ENCODE measurements around the gene MRPL14.

Gene MRPL14

GRCh38 chr6:44077214-44077946, 49.9 kb downstream of the MRPL14 start:
- no peak overlapping the region for H3K4me3 ChIP-seq (ENCODE audit: control insufficient read depth, low read depth, low read length)
- TF ChIP-seq CTCF (conservative IDR thresholded peaks at IDR 0.05; ENCODE audit: control insufficient read depth, insufficient read depth, low read depth, low read length) = no peak
- no peak for DNase-seq (ENCODE audit: low read depth)

DNA sequence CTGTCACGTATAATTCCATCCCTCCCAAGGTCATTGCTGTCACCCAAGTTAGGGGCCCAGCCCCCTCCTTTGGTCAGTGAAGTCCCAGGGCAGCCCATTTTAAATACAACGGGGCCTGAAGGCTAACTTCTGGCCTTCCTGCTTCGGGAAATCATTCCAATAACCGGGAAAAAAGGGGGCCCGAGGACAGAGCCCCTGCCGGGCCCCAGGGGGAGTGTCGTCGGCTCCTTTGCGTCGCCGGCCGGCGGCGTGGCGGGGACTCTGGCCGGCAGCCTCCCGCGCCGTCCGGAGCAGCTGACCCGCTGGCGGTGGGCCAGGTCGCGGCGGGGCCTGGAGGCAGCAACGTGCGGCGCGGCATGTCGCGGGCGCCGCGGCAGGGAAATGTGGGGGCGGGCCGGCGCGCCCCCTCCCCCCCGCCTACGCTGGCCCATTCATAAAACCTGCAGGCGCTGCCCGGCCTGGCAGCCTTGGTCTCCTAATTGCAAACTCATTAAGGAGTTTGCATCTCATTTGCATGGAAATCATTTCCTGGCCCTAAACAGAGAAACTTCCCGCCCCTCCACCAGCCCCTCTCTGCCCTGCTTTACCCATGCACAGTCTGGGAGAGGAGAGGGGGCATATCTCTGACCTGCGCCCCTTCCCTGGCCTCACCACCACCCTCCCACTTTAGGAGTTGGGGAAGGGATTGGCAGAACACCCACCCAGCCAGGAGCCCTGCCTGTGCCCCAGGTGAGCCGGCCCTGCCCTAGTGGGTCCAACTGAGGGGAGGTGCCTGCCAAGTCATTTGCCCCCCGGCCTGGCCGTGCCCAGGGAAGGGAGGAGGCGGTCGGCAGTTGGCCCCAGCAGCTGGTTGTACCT, 50.7 kb downstream of the MRPL14 start:
- DNase-seq (ENCODE audit: low read depth) = no peak
- H3K4me3 ChIP-seq (ENCODE audit: control insufficient read depth, low read depth, low read length) = no peak overlapping the region

GRCh38 chr6:44075647-44076355, 51.5 kb downstream of the MRPL14 start:
- DNase-seq (ENCODE audit: low read depth) = no peak
- TF ChIP-seq CTCF (conservative IDR thresholded peaks at IDR 0.05; ENCODE audit: control insufficient read depth, insufficient read depth, low read depth, low read length) = no peak

More for the DNA sequence above, 50.7 kb downstream of the MRPL14 start:
- TF ChIP-seq CTCF (conservative IDR thresholded peaks at IDR 0.05; ENCODE audit: control insufficient read depth, insufficient read depth, low read depth, low read length) = no peak

DNA sequence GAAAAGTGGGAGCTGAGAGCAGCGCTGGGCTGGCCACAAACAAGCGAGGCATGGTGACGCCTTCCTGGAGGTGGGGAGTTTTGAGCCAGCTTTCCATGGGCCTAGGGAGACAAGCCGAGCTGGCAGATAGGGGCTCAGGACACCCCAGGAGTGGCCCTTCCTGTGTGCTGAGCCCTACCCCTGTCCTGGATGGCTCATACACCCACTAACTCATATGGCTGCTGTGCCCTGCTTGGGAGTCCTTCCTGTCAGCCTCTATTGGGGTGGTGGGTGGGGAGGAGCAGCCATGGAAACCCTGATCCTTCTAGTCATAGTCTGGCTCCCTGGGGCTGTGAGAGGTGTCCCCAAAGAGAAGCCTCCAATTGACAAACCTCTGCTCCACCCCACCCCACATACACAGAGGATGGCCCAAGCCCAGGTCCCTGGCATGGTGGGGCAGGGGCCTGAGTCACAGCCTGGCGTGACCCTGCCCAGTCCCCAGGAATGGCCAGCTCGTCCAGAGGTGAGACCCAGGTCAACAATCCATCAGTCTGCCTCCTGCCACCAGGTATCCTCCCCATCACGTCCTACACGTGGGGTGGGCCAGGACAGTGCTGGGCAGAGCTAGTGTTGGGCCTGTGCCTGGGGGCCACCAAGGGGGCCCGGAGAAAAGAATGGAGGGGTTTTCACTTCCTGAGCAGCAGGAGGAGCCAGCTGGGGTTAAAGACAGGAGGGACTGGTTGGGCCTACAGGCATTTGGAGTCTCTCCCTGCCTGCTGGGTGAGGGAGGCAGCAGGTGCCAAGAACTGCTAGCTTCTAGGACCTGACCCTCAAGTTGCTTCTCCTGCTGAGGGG, 52.2 kb downstream of the MRPL14 start:
- no peak for TF ChIP-seq CTCF (conservative IDR thresholded peaks at IDR 0.05; ENCODE audit: control insufficient read depth, insufficient read depth, low read depth, low read length)
- H3K4me3 ChIP-seq (ENCODE audit: control insufficient read depth, low read depth, low read length) = no peak overlapping the region
- DNase-seq (ENCODE audit: low read depth) = no peak

More at GRCh38 chr6:44075647-44076355, 51.5 kb downstream of the MRPL14 start:
- no peak overlapping the region for H3K4me3 ChIP-seq (ENCODE audit: control insufficient read depth, low read depth, low read length)

GRCh38 chr6:44074439-44074812, 52.8 kb downstream of the MRPL14 start:
- peak; percentile 85 for DNase-seq (ENCODE audit: low read depth)
- no peak overlapping the region for H3K4me3 ChIP-seq (ENCODE audit: control insufficient read depth, low read depth, low read length)
- TF ChIP-seq CTCF (conservative IDR thresholded peaks at IDR 0.05; ENCODE audit: control insufficient read depth, insufficient read depth, low read depth, low read length) = peak; percentile 90
